Hepatocyte (in vitro differentiated cells): Measurements from ENCODE around the gene GULP1. TPM values are rescaled to one million over a fixed set of nuclear protein-coding genes. Genes with fewer than 3 reads are reported as not detected.

Experiments used
- DNase-seq: peaks from one replicate; pipeline ENCODE4 v3.0.0-alpha.2; 2016; ENCODE audit warnings: low spot score
- H2AFZ ChIP-seq: fragments of 200-600 bp; sonication (generic); 2 replicates; pipeline ENCODE4 v1.6.0; 2016; ENCODE audit warnings: antibody characterized with exemption, mild to moderate bottlenecking
- H3K27ac ChIP-seq: fragments of 200-600 bp; sonication (generic); 2 replicates; pipeline ENCODE4 v1.5.1; 2016; ENCODE audit warnings: mild to moderate bottlenecking
- H3K27me3 ChIP-seq: fragments of 200-600 bp; sonication (generic); 2 replicates; pipeline ENCODE4 v1.6.1; 2016
- H3K36me3 ChIP-seq: fragments of 200-600 bp; sonication (generic); replicated peaks from 2 replicates; pipeline ENCODE4 v1.5.1; 2016; ENCODE audit warnings: low read depth; ENCODE audit not compliant: insufficient read depth
- H3K4me1 ChIP-seq: fragments of 200-600 bp; sonication (generic); 2 replicates; pipeline ENCODE4 v1.5.1; 2016; ENCODE audit warnings: mild to moderate bottlenecking, moderate library complexity; ENCODE audit not compliant: insufficient read depth
- H3K4me2 ChIP-seq: fragments of 200-600 bp; sonication (generic); 2 replicates; pipeline ENCODE4 v1.6.0; 2016
- H3K4me3 ChIP-seq: fragments of 200-600 bp; sonication (generic); 2 replicates; pipeline ENCODE4 v1.5.1; 2016; ENCODE audit warnings: mild to moderate bottlenecking
- H3K79me2 ChIP-seq: fragments of 200-600 bp; sonication (generic); 2 replicates; pipeline ENCODE4 v1.6.0; 2017; ENCODE audit warnings: mild to moderate bottlenecking
- H3K9me2 ChIP-seq: fragments of 200-600 bp; sonication (generic); replicated peaks from 2 replicates; pipeline ENCODE4 v1.6.0; 2017; ENCODE audit warnings: mild to moderate bottlenecking; ENCODE audit not compliant: insufficient read depth
- H3K9me3 ChIP-seq: fragments of 200-600 bp; sonication (generic); 2 replicates; pipeline ENCODE4 v1.5.1; 2016; ENCODE audit warnings: low read depth, mild to moderate bottlenecking
- H4K20me1 ChIP-seq: fragments of 200-600 bp; sonication (generic); 2 replicates; pipeline ENCODE4 v1.6.0; 2016; ENCODE audit warnings: mild to moderate bottlenecking; ENCODE audit not compliant: insufficient read depth, poor library complexity, severe bottlenecking
- EZH2 ChIP-seq: fragments of 200-600 bp; sonication (generic); IDR thresholded peaks from 2 replicates; pipeline ENCODE4 v1.6.1; 2016; ENCODE audit warnings: antibody characterized with exemption, mild to moderate bottlenecking, borderline replicate concordance
- EZH2phosphoT487 ChIP-seq: fragments of 200-600 bp; sonication (generic); IDR thresholded peaks from one replicate; pipeline ENCODE4 v1.6.1; 2018; ENCODE audit warnings: antibody characterized with exemption, mild to moderate bottlenecking, low read depth, moderate library complexity; ENCODE audit not compliant: unreplicated experiment, severe bottlenecking
- WGBS: methylation state at CpG from one replicate; pipeline ENCODE4 v1.1.6; 2016; ENCODE audit warnings: low lambda C conversion rate; ENCODE audit errors: missing lambda C conversion rate; 5-methylcytosine and 5-hydroxymethylcytosine counted together
- polyA plus RNA-seq: library from polyadenylated mRNA; unstranded; fragments of >200 nt; fragmentation: Nextera tagmentation; extraction: Ambion mirVana; gene quantifications from 2 replicates; pipeline ENCODE4 v1.2.1, GENCODE V29; 2016
- total RNA-seq: library from RNA; depleted of rRNA; stranded (reverse); fragments of >200 nt; gene quantifications from 2 replicates; pipeline ENCODE4 v1.2.3, GENCODE V29; 2014
- TF ChIP-seq, protein P1 (sequence below): fragments of 200-600 bp; sonication (generic); IDR thresholded peaks from 2 replicates; pipeline ENCODE4 v1.5.1; 2016; ENCODE audit warnings: antibody characterized with exemption, mild to moderate bottlenecking; ENCODE audit not compliant: poor library complexity

The GULP1 gene
- total and polyA plus RNA-seq, 2 experiments from 2014 or later = 55.6 to 135 TPM

DNA sequence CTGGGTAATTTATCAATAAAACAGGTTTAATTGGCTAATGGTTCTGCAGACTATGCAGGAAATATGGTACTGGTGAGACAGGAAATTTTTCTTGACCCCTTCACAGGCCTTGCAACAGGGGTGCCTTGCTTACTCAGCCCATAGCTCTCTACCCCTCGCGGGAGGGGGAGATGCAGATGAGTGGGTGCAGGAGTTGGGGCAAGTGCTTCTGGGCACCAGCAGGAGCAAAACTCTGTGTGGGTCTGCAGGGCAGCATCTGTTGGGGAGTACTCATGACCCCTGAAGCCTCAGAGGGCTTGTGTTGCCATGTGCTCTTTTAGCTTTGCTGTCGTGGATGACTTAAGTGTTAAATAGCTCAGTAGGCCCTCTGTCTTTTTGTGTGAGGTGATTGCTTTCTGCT lies 48.6 kb downstream of the GULP1 start:
- no peaks in the 10 kb centered on the region for H3K27me3 ChIP-seq
- H3K9me2 ChIP-seq = no peaks in the 10 kb centered on the region
- H4K20me1 ChIP-seq = no peaks in the 10 kb centered on the region
- no peaks in the 10 kb centered on the region for H3K36me3 ChIP-seq
- H3K9me3 ChIP-seq = no peaks in the 10 kb centered on the region
- peaks cover 71% of the 10 kb centered on the region for H3K79me2 ChIP-seq
- H3K4me2 ChIP-seq = no peak overlapping the region
- no peak for DNase-seq
- H2AFZ ChIP-seq = no peak overlapping the region
- H3K4me3 ChIP-seq = no peak overlapping the region
- no peak overlapping the region for H3K27ac ChIP-seq
- no peak for TF ChIP-seq EZH2phosphoT487
- TF ChIP-seq, protein P1, sequence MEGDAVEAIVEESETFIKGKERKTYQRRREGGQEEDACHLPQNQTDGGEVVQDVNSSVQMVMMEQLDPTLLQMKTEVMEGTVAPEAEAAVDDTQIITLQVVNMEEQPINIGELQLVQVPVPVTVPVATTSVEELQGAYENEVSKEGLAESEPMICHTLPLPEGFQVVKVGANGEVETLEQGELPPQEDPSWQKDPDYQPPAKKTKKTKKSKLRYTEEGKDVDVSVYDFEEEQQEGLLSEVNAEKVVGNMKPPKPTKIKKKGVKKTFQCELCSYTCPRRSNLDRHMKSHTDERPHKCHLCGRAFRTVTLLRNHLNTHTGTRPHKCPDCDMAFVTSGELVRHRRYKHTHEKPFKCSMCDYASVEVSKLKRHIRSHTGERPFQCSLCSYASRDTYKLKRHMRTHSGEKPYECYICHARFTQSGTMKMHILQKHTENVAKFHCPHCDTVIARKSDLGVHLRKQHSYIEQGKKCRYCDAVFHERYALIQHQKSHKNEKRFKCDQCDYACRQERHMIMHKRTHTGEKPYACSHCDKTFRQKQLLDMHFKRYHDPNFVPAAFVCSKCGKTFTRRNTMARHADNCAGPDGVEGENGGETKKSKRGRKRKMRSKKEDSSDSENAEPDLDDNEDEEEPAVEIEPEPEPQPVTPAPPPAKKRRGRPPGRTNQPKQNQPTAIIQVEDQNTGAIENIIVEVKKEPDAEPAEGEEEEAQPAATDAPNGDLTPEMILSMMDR = no peak
- H3K4me1 ChIP-seq = no peaks in the 10 kb centered on the region
- WGBS = 93% methylated on average over 3 of the region's 3 CpGs

DNA sequence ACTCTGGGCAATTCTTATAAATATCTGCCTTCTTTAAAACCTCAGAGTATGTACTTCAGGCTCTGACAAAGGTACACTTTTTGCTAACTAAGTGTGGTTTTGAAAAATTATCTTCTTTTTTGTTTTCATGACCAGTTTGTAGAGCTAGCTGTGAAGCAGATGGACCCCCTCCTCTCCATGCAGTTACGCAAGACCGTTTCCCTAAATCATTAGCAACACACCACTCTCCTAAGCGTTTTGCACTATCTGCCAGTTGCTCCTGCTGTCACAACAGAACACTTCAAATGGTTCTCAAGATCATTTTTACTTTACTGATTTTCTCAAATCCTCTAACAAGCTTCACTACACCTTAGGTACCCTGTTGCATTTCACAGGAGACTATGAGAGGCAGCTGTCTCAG lies 53.3 kb downstream of the GULP1 start:
- Histone ChIP-seq H3K36me3 (no peaks in the 10 kb centered on the region), H3K79me2 (peaks cover 63% of the 10 kb centered on the region), H3K4me2 (no peak overlapping the region), H3K27me3 (no peaks in the 10 kb centered on the region), H3K4me1 (no peaks in the 10 kb centered on the region), H2AFZ (no peak overlapping the region), H4K20me1 (no peaks in the 10 kb centered on the region), H3K4me3 (no peak overlapping the region), H3K27ac (no peak overlapping the region), H3K9me2 (no peaks in the 10 kb centered on the region), H3K9me3 (no peaks in the 10 kb centered on the region)
- TF ChIP-seq, protein P1 = no peak
- TF ChIP-seq EZH2phosphoT487 (no peak), EZH2 (no peak)
- DNase-seq = no peak
- WGBS = 62% methylated on average over 3 of the region's 3 CpGs

DNA sequence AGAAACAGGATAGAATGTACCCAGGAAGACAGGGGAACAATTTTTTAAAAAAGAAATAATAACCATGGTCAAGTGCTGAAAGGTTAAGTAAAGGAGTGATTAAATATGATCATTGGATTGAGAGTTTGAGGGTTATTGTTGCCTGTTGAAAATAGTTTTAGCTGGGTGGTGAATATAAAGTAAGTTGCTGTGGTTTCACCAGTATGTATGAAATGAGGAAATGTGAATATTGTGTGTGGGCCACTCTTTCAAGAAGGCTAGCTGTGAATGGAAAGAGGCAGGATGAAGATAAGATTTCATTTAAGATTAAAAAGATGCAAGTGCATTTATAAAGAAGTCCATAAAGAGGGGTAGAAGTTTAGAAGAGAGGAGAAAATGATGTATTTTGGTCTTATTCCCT lies 53.8 kb downstream of the GULP1 start:
- H4K20me1 ChIP-seq = no peaks in the 10 kb centered on the region
- no peaks in the 10 kb centered on the region for H3K36me3 ChIP-seq
- H3K9me2 ChIP-seq = no peaks in the 10 kb centered on the region
- TF ChIP-seq EZH2phosphoT487 = no peak
- TF ChIP-seq, protein P1 = no peak
- TF ChIP-seq EZH2 = no peak
- H3K4me2 ChIP-seq = no peak overlapping the region
- no peak overlapping the region for H3K4me3 ChIP-seq
- H3K9me3 ChIP-seq = no peaks in the 10 kb centered on the region
- no peaks in the 10 kb centered on the region for H3K4me1 ChIP-seq
- no peak overlapping the region for H2AFZ ChIP-seq
- DNase-seq = no peak
- no peak overlapping the region for H3K27ac ChIP-seq
- peaks cover 62% of the 10 kb centered on the region for H3K79me2 ChIP-seq
- H3K27me3 ChIP-seq = no peaks in the 10 kb centered on the region

DNA sequence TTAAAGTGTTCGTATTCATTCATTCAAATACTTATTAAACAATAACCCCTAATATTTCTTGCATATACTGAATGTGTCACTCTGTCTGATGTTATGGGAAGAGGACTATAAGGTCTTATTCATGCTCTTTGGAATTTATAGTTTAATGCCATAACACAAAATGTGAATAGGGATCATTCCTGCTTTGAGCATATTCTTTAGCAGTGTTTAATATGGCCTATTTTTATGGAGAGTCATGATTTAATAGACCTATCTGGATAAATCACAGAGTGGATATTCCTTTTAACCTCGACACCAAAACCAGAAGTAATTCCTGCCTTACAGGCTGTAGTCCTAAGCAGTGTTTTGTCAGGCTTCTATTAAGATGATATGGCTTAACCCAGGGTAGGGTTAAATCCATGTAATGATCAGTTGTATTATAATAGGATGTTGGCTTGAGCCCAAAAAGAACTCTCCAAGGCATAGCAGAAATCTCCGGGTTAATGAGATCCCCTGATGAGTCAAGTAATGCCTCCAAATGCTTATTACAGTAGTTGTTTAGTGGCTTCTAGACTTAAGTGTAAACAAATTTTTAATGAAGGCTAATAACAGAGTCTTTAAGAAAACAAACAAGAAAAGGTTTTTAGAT lies 54.3 kb downstream of the GULP1 start:
- TF ChIP-seq EZH2phosphoT487 (no peak), EZH2 (no peak)
- TF ChIP-seq, protein P1 = no peak
- H3K79me2 ChIP-seq = peaks cover 62% of the 10 kb centered on the region
- no peaks in the 10 kb centered on the region for H3K27me3 ChIP-seq
- WGBS = 76% methylated on average over 3 of the region's 3 CpGs
- no peak for DNase-seq
- no peak overlapping the region for H3K27ac ChIP-seq
- no peaks in the 10 kb centered on the region for H3K9me2 ChIP-seq
- H3K4me3 ChIP-seq = no peak overlapping the region
- H3K4me2 ChIP-seq = no peak overlapping the region
- no peak overlapping the region for H2AFZ ChIP-seq
- H3K4me1 ChIP-seq = no peaks in the 10 kb centered on the region
- no peaks in the 10 kb centered on the region for H3K9me3 ChIP-seq
- no peaks in the 10 kb centered on the region for H4K20me1 ChIP-seq
- H3K36me3 ChIP-seq = no peaks in the 10 kb centered on the region
